Measurements from ENCODE around the gene SPPL3.
"Not testable (repeated sequence)": the region's sequence is repeated elsewhere in the genome, so short reads cannot be mapped to it uniquely, and the experiment has no call there.

Gene SPPL3

GRCh38 chr12:120904197-120904773 lies at the start of gene SPPL3:
Gene SPPL3, minus strand, starts transcription at chr12:120904358. Its CDS starts 491 bp downstream, at chr12:120903867.
- peak within 1 kb of the TSS; percentile 98 for H3K4me3 Mint-ChIP-seq
- H3K36me3 Mint-ChIP-seq (ENCODE audit: low read depth): peaks cover 5% of the 10 kb centered on the region
- DNase-seq (peak; percentile 94), ATAC-seq (peak; percentile 74)
- H3K9me3 Mint-ChIP-seq: no peaks in the 10 kb centered on the region
- no peaks in the 10 kb centered on the region for H3K27me3 Mint-ChIP-seq
- H3K4me1 Mint-ChIP-seq: peaks cover 34% of the 10 kb centered on the region
- H3K27ac Mint-ChIP-seq: peak within 1 kb of the TSS; percentile 90

GRCh38 chr12:120950807-120951206 lies 46.6 kb upstream of the SPPL3 start:
- Mint-ChIP-seq H3K36me3 (ENCODE audit: low read depth) (no peaks in the 10 kb centered on the region), H3K4me3 (no peak overlapping the region), H3K27ac (peak overlapping the region; percentile 0), H3K9me3 (no peaks in the 10 kb centered on the region), H3K27me3 (no peaks in the 10 kb centered on the region), H3K4me1 (peaks cover 2% of the 10 kb centered on the region)
- DNase-seq: no peak
- no peak for ATAC-seq

- not testable (repeated sequence) for H3K27ac Mint-ChIP-seq; H3K9me3 Mint-ChIP-seq; H3K36me3 Mint-ChIP-seq (ENCODE audit: low read depth); H3K4me1 Mint-ChIP-seq; H3K27me3 Mint-ChIP-seq; DNase-seq; ATAC-seq; H3K4me3 Mint-ChIP-seq
Observed at GRCh38 chr12:120950260-120950799, 46.2 kb upstream of the SPPL3 start.

GRCh38 chr12:120945516-120945915 lies 41.4 kb upstream of the SPPL3 start:
- not testable (repeated sequence) for H3K36me3 Mint-ChIP-seq (ENCODE audit: low read depth); H3K4me3 Mint-ChIP-seq; H3K27ac Mint-ChIP-seq

GRCh38 chr12:120944645-120945217 lies 40.6 kb upstream of the SPPL3 start:
- peak overlapping the region; percentile 74 for H3K27ac Mint-ChIP-seq
- peaks cover 10% of the 10 kb centered on the region for H3K4me1 Mint-ChIP-seq
- H3K27me3 Mint-ChIP-seq: no peaks in the 10 kb centered on the region
- ATAC-seq (peak; percentile 75), DNase-seq (peak; percentile 82)
- H3K9me3 Mint-ChIP-seq: no peaks in the 10 kb centered on the region
- H3K36me3 Mint-ChIP-seq (ENCODE audit: low read depth): no peaks in the 10 kb centered on the region
- no peak overlapping the region for H3K4me3 Mint-ChIP-seq

More at GRCh38 chr12:120945516-120945915, 41.4 kb upstream of the SPPL3 start:
- H3K27me3 Mint-ChIP-seq, H3K9me3 Mint-ChIP-seq, DNase-seq, ATAC-seq, H3K4me1 Mint-ChIP-seq: not testable (repeated sequence)

- Mint-ChIP-seq H3K4me1 (peaks cover 10% of the 10 kb centered on the region), H3K9me3 (no peaks in the 10 kb centered on the region), H3K4me3 (no peak overlapping the region), H3K27ac (no peak overlapping the region), H3K27me3 (no peaks in the 10 kb centered on the region), H3K36me3 (ENCODE audit: low read depth) (no peaks in the 10 kb centered on the region)
- DNase-seq: no peak
- ATAC-seq: no peak
Observed at GRCh38 chr12:120943482-120943881, 39.3 kb upstream of the SPPL3 start.

- Mint-ChIP-seq H3K4me1 (peaks cover 10% of the 10 kb centered on the region), H3K4me3 (no peak overlapping the region), H3K27ac (no peak overlapping the region), H3K36me3 (ENCODE audit: low read depth) (no peaks in the 10 kb centered on the region), H3K9me3 (no peaks in the 10 kb centered on the region), H3K27me3 (no peaks in the 10 kb centered on the region)
- ATAC-seq (no peak), DNase-seq (no peak)
Observed at GRCh38 chr12:120941846-120942405, 37.8 kb upstream of the SPPL3 start.

GRCh38 chr12:120941412-120941811 lies 37.3 kb upstream of the SPPL3 start:
- Mint-ChIP-seq H3K27ac (no peak overlapping the region), H3K9me3 (no peaks in the 10 kb centered on the region), H3K27me3 (no peaks in the 10 kb centered on the region), H3K36me3 (ENCODE audit: low read depth) (no peaks in the 10 kb centered on the region), H3K4me3 (no peak overlapping the region), H3K4me1 (peaks cover 10% of the 10 kb centered on the region)
- DNase-seq (no peak), ATAC-seq (no peak)

GRCh38 chr12:120940799-120941198 lies 36.6 kb upstream of the SPPL3 start:
- ATAC-seq (no peak), DNase-seq (no peak)
- Mint-ChIP-seq H3K4me3 (no peak overlapping the region), H3K27ac (no peak overlapping the region), H3K9me3 (no peaks in the 10 kb centered on the region), H3K36me3 (ENCODE audit: low read depth) (no peaks in the 10 kb centered on the region), H3K4me1 (peaks cover 10% of the 10 kb centered on the region), H3K27me3 (no peaks in the 10 kb centered on the region)

- no peak overlapping the region for H3K4me3 Mint-ChIP-seq
- ATAC-seq (no peak), DNase-seq (no peak)
- no peak overlapping the region for H3K27ac Mint-ChIP-seq
- H3K27me3 Mint-ChIP-seq: no peaks in the 10 kb centered on the region
- peaks cover 5% of the 10 kb centered on the region for H3K4me1 Mint-ChIP-seq
- H3K36me3 Mint-ChIP-seq (ENCODE audit: low read depth): no peaks in the 10 kb centered on the region
- no peaks in the 10 kb centered on the region for H3K9me3 Mint-ChIP-seq
Observed at GRCh38 chr12:120940006-120940405, 35.8 kb upstream of the SPPL3 start.

- ATAC-seq: no peak
- no peaks in the 10 kb centered on the region for H3K27me3 Mint-ChIP-seq
- no peak overlapping the region for H3K27ac Mint-ChIP-seq
- no peaks in the 10 kb centered on the region for H3K36me3 Mint-ChIP-seq (ENCODE audit: low read depth)
- H3K4me3 Mint-ChIP-seq: no peak overlapping the region
- peaks cover 2% of the 10 kb centered on the region for H3K4me1 Mint-ChIP-seq
- no peaks in the 10 kb centered on the region for H3K9me3 Mint-ChIP-seq
- DNase-seq: no peak
Observed at GRCh38 chr12:120939523-120939922, 35.4 kb upstream of the SPPL3 start.

- Mint-ChIP-seq H3K9me3 (no peaks in the 10 kb centered on the region), H3K4me1 (no peaks in the 10 kb centered on the region), H3K36me3 (ENCODE audit: low read depth) (no peaks in the 10 kb centered on the region), H3K27me3 (no peaks in the 10 kb centered on the region), H3K27ac (no peak overlapping the region), H3K4me3 (no peak overlapping the region)
- no peak for ATAC-seq
- no peak for DNase-seq
Observed at GRCh38 chr12:120938496-120938895, 34.3 kb upstream of the SPPL3 start.

GRCh38 chr12:120936197-120936596 lies 32.0 kb upstream of the SPPL3 start:
- ATAC-seq (no peak), DNase-seq (no peak)
- H3K9me3 Mint-ChIP-seq: no peaks in the 10 kb centered on the region
- H3K4me1 Mint-ChIP-seq: no peaks in the 10 kb centered on the region
- no peaks in the 10 kb centered on the region for H3K27me3 Mint-ChIP-seq
- no peak overlapping the region for H3K27ac Mint-ChIP-seq
- H3K4me3 Mint-ChIP-seq: no peak overlapping the region
- H3K36me3 Mint-ChIP-seq (ENCODE audit: low read depth): no peaks in the 10 kb centered on the region

GRCh38 chr12:120933786-120934185 lies 29.6 kb upstream of the SPPL3 start:
- H3K36me3 Mint-ChIP-seq (ENCODE audit: low read depth): no peaks in the 10 kb centered on the region
- DNase-seq: no peak
- H3K27me3 Mint-ChIP-seq: no peaks in the 10 kb centered on the region
- no peak overlapping the region for H3K4me3 Mint-ChIP-seq
- H3K27ac Mint-ChIP-seq: no peak overlapping the region
- H3K9me3 Mint-ChIP-seq: no peaks in the 10 kb centered on the region
- ATAC-seq: no peak
- H3K4me1 Mint-ChIP-seq: no peaks in the 10 kb centered on the region

- DNase-seq (no peak), ATAC-seq (no peak)
- H3K4me1 Mint-ChIP-seq: no peaks in the 10 kb centered on the region
- no peak overlapping the region for H3K4me3 Mint-ChIP-seq
- no peak overlapping the region for H3K27ac Mint-ChIP-seq
- no peaks in the 10 kb centered on the region for H3K27me3 Mint-ChIP-seq
- H3K9me3 Mint-ChIP-seq: no peaks in the 10 kb centered on the region
- H3K36me3 Mint-ChIP-seq (ENCODE audit: low read depth): no peaks in the 10 kb centered on the region
Observed at GRCh38 chr12:120932956-120933526, 28.9 kb upstream of the SPPL3 start.
